Type B pancreatic cell (in vitro differentiated cells): Measurements from ENCODE around the gene TCF19. TPM values are rescaled to one million over a fixed set of nuclear protein-coding genes. Genes with fewer than 3 reads are reported as not detected.

Experiments used
- DNase-seq: peaks from one replicate; pipeline ENCODE4 v3.0.0; 2021; ENCODE audit warnings: mixed read lengths; ENCODE audit not compliant: unreplicated experiment; ENCODE audit errors: extremely low spot score
- H3K27ac Mint-ChIP-seq: 2 replicates; pipeline ENCODE4 v1.8.0; 2021; ENCODE audit warnings: mild to moderate bottlenecking, mixed read lengths
- H3K27me3 Mint-ChIP-seq: 2 replicates; pipeline ENCODE4 v1.8.0; 2021; ENCODE audit warnings: mixed read lengths
- H3K36me3 Mint-ChIP-seq: 2 replicates; pipeline ENCODE4 v1.8.0; 2021; ENCODE audit warnings: mixed read lengths
- H3K4me1 Mint-ChIP-seq: one replicate; pipeline ENCODE4 v1.8.0; 2021; ENCODE audit warnings: mixed read lengths; ENCODE audit not compliant: unreplicated experiment
- H3K4me3 Mint-ChIP-seq: 2 replicates; pipeline ENCODE4 v1.8.0; 2021; ENCODE audit warnings: mild to moderate bottlenecking, mixed read lengths
- H3K9me3 Mint-ChIP-seq: 2 replicates; pipeline ENCODE4 v1.8.0; 2021; ENCODE audit warnings: mixed read lengths
- total RNA-seq: library from RNA; stranded (reverse); gene quantifications from 2 replicates; pipeline ENCODE4 v1.2.1, GENCODE V29; 2021; ENCODE audit warnings: low replicate concordance
- TF ChIP-seq, protein P1 (sequence below): fragments of 200-600 bp; sonication (generic); conservative IDR thresholded peaks from 2 replicates; pipeline ENCODE4 v1.5.0; 2021; ENCODE audit warnings: antibody characterized with exemption, mild to moderate bottlenecking

TCF19 gene
- total RNA-seq, 1 donor from 2014 or later, result 18.9 TPM

DNA sequence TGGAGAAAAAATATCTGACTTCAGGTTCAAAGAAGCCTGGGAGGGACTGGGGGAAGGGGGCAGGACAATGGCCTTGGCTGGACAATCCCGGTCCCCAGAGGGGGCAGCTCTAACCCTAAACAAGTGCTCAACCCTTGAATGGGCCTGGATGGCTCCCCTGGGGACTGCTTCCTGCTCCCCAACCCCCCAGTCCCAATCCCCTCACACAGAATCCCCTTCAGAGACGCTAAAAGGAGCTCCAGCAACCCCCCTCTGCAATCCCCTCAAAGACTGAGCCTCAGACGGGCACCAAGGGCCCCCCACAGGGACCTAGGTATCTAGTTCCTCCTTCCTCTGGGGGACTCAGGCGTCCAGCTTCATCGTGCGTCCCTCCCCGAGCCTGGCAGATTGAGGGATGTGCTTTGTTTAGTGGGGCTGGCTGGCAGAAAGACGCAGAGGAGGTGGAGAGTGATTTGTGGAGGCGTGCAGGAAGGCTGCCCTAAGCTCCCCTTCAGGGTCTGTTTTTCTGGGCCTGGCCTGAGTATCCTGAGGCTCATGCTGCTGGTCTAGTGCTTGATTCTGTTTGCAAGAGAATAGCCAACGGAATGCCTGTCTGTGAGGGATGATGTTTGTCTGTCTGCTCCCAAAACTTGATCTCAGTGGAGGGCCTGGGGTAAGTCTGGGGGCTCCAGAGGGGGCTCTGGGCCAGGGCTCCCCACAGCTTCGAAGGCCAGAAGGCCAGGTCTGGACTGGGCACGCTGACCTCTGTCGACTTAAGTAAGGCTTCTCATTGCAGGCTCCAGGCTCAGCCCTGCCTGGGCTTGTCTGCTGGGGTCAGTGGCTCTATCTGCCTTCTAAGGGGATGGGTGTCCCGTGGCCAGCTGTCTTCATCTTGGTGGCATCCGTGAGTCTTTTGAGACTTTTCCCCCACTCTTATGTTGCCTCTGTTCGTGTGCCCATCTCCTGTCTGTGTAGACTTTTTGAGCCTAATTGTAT lies 13.8 kb downstream of the TCF19 start:
- peaks cover 28% of the 10 kb centered on the region for H3K27me3 Mint-ChIP-seq
- no peak overlapping the region for H3K4me3 Mint-ChIP-seq
- TF ChIP-seq, protein P1, sequence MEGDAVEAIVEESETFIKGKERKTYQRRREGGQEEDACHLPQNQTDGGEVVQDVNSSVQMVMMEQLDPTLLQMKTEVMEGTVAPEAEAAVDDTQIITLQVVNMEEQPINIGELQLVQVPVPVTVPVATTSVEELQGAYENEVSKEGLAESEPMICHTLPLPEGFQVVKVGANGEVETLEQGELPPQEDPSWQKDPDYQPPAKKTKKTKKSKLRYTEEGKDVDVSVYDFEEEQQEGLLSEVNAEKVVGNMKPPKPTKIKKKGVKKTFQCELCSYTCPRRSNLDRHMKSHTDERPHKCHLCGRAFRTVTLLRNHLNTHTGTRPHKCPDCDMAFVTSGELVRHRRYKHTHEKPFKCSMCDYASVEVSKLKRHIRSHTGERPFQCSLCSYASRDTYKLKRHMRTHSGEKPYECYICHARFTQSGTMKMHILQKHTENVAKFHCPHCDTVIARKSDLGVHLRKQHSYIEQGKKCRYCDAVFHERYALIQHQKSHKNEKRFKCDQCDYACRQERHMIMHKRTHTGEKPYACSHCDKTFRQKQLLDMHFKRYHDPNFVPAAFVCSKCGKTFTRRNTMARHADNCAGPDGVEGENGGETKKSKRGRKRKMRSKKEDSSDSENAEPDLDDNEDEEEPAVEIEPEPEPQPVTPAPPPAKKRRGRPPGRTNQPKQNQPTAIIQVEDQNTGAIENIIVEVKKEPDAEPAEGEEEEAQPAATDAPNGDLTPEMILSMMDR, result no peak
- H3K9me3 Mint-ChIP-seq, result no peaks in the 10 kb centered on the region
- no peak overlapping the region for H3K27ac Mint-ChIP-seq
- no peaks in the 10 kb centered on the region for H3K36me3 Mint-ChIP-seq
- no peak for DNase-seq
- H3K4me1 Mint-ChIP-seq, result peaks cover 13% of the 10 kb centered on the region

DNA sequence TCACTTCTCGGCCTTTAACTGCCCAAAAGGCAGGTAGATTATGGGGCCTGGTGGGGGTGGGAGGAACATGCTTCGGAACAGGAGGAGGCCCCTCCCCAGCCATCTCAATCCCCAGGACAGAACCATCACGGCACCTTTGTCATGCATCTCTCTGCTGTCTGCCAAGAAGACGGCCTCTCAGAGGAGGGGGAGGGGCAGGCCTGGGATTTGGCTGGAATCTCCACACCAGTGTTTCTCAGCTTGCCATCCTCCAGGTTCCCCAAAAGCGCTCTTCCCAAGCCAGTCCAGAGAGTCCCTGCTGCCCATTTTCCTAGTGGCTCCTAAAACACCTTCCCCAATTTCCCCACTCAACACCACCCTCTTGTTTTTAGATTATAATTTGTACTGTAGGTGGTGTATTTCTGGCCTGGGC lies 14.6 kb downstream of the TCF19 start:
- H3K27me3 Mint-ChIP-seq, result peaks cover 28% of the 10 kb centered on the region
- H3K4me1 Mint-ChIP-seq, result peaks cover 13% of the 10 kb centered on the region
- no peak overlapping the region for H3K4me3 Mint-ChIP-seq
- H3K36me3 Mint-ChIP-seq, result no peaks in the 10 kb centered on the region
- no peaks in the 10 kb centered on the region for H3K9me3 Mint-ChIP-seq
- H3K27ac Mint-ChIP-seq, result no peak overlapping the region
- TF ChIP-seq, protein P1, result no peak
- DNase-seq, result no peak

DNA sequence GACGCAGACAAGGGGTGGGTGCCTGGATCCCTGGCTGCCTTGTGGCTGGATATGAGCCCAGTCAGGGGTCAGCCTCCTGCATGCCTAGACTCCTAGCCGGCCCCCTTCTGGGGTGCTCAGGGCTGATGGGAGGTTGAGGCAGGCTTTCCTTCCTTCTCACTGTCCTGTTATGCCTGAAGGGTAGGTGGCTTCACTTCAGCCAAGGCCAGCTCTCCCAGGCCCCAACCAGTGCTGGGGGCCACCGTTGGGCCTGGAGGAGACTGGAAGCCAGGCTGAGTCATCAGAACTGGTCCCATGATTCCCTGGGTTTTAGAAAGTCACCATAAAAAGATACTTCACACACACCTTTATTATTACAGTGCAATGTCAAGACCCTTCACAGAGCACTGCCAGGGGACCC lies 15.0 kb downstream of the TCF19 start:
- TF ChIP-seq, protein P1, result no peak
- Mint-ChIP-seq H3K9me3 (no peaks in the 10 kb centered on the region), H3K27me3 (peaks cover 27% of the 10 kb centered on the region), H3K36me3 (no peaks in the 10 kb centered on the region), H3K4me3 (no peak overlapping the region), H3K4me1 (peaks cover 13% of the 10 kb centered on the region), H3K27ac (no peak overlapping the region)
- DNase-seq, result no peak

GRCh38 chr6:31174378-31174777 lies 16.0 kb downstream of the TCF19 start:
- peaks cover 24% of the 10 kb centered on the region for H3K27me3 Mint-ChIP-seq
- no peaks in the 10 kb centered on the region for H3K36me3 Mint-ChIP-seq
- no peak overlapping the region for H3K27ac Mint-ChIP-seq
- TF ChIP-seq, protein P1, result no peak
- H3K4me1 Mint-ChIP-seq, result peaks cover 10% of the 10 kb centered on the region
- DNase-seq, result no peak
- no peak overlapping the region for H3K4me3 Mint-ChIP-seq
- no peaks in the 10 kb centered on the region for H3K9me3 Mint-ChIP-seq

- H3K4me1 Mint-ChIP-seq, result peaks cover 9% of the 10 kb centered on the region
- H3K4me3 Mint-ChIP-seq, result no peak overlapping the region
- H3K9me3 Mint-ChIP-seq, result no peaks in the 10 kb centered on the region
- no peaks in the 10 kb centered on the region for H3K36me3 Mint-ChIP-seq
- DNase-seq, result no peak
- H3K27me3 Mint-ChIP-seq, result peaks cover 20% of the 10 kb centered on the region
- H3K27ac Mint-ChIP-seq, result no peak overlapping the region
- TF ChIP-seq, protein P1, result no peak
These were observed 17.6 kb downstream of the TCF19 start for GRCh38 chr6:31175971-31176370.
